HG03457 (cell line): ENCODE results near the gene RIPK3.

ENCODE experiments used
- ATAC-seq: cut with Tn5 transposase; IDR thresholded peaks from one replicate; pipeline ENCODE4 v1.9.1; 2021; ENCODE audit warnings: moderate number of reproducible peaks; ENCODE audit not compliant: unreplicated experiment

The RIPK3 gene

GRCh38 chr14:24307575-24308341 lies 32.0 kb downstream of the RIPK3 start, which contains the start of gene CIDEB:
CIDEB (minus strand) TSS chr14:24307977; CDS start chr14:24307858, 119 bp downstream.
- no peak for ATAC-seq

DNA sequence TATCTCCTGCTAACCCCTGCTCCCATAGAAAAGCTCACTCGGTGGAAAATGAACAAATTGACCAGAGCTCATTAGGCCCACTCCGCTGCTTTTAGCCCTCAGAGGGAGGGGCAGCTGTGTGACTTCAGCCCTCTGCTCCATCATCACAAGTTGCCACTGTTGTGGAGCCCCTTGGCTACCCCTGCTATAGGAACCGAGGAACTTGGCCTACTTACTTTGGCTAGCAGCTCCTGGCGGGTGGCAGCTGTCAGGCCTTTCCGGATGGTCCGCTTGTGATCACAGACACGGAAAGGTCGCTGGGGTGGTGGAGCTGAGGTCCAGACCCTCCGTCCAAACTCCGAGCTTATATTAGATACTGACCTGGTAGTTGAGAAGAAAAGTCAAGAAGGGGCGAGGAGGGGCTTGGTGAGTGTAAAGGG lies 32.6 kb downstream of the RIPK3 start:
- no peak for ATAC-seq

DNA sequence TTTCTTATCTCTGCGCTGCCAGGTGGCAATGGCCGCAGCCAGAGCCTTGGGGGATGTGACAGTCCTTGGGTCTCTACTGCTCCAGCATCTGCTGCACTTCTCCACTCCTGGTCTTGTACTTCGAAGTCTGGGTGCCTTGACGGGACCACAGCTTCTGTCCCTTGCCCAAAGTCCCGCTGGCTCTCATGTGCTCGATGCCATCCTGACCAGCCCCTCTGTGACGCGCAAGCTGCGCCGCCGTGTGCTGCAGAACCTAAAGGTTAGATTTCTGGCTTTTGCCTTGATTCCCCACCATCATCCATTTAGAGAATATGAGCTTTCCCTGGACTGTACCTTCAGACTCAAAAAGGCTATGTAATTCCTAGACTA lies 35.8 kb downstream of the RIPK3 start:
- no peak for ATAC-seq

- ATAC-seq = no peak
These were observed 39.3 kb downstream of the RIPK3 start for GRCh38 chr14:24300326-24300980.

GRCh38 chr14:24299255-24300191 lies 40.3 kb downstream of the RIPK3 start, which contains the start of the genes DHRS1 and NOP9:
DHRS1 (minus strand) TSS chr14:24299780; CDS start chr14:24299106, 674 bp downstream.
NOP9 (plus strand) TSS chr14:24299850; CDS start chr14:24299955, 105 bp downstream.
- peak; percentile 45 for ATAC-seq

DNA sequence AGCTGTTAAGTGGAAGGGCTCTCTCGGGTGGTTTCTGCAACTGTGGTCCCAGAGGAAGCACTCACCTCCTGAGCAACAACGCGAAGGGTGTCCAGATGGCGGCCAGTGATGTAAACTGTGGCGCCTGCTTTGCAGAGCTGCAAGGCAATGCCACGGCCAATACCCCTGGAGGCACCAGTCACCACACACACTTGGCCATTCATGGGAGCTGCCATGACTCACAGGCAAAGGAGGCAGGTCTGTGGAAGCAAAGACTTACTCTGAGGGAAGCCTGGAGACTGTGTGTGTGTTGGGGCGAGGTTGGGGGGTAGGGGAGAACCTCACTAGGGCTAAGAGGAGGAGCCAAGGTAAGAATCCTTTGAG lies 40.9 kb downstream of the RIPK3 start:
- peak; percentile 6 for ATAC-seq

DNA sequence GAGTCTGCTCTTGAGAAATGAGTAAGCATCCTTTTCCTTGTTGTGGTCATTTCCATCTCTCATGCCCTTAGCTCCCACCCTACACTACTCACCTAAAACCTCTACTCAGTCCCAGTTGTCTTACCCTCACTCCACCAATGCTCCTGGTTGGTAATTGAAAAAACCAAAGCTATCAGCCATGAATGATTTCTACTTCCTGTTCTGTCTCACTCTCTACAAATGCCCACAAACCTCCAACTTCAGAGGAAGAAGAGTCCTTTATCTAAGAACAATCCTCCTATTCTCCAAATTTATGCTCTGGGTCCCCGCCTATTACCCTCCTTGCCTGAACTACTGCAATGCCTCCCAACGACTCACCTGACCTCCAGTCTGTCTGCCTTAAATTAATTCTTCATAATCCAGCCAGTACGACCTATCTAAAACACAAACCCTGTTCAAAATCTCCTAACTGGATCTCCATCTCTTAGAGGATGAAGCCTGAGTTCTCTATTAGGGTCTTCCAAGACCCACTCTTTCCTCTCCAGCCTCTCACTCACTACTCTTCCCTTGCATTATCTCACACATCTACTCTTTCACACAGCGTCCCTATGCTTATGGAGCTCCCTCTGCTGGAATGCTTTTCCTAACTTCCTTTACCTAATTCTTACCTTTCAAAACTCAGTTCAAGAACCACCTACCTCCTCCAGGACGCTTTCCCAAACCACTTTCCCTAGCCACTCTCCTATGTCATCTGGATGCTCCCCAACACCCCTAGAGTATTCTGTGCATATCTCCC lies 42.4 kb downstream of the RIPK3 start:
- ATAC-seq = peak; percentile 24

DNA sequence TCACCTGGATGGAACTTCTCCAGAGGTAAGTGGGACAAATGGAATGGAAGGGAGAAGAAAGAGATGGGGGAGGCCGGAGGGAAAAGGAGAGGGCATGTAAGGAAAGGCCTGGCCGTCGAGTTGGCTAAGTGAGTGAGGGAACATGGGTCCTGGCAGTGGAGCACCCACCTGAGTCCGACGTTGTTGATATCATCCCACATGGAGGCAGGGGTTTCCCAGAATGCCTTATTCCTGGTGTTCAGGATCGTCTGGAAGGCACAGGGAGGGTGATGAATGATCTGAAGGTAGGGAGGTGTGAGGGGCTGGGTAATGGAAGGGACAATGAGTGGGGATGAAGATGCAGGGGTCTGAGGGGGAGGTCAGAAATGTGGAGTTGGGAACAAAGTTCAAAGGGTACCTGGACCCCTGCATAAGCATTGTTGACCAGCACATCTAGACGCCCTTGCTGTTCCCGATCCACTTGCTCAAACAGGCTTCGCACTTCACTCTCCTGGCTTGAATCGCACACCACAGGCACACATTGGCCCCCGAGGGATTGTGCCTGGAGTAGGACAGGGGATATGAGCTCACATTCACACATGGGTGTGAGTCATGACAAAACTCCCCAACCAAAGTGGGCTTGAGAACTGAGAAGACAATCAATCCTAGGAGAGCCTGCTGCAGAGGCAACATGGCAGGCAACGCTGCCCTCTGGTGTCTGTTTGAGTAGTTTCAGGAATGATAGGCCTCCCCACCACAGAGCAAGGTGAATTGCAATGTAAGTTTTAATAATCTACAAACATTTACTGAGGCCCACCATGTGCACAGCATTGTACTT lies 43.2 kb downstream of the RIPK3 start:
- ATAC-seq = peak; percentile 32

- no peak for ATAC-seq
These were observed 46.3 kb downstream of the RIPK3 start for GRCh38 chr14:24293525-24293924.

DNA sequence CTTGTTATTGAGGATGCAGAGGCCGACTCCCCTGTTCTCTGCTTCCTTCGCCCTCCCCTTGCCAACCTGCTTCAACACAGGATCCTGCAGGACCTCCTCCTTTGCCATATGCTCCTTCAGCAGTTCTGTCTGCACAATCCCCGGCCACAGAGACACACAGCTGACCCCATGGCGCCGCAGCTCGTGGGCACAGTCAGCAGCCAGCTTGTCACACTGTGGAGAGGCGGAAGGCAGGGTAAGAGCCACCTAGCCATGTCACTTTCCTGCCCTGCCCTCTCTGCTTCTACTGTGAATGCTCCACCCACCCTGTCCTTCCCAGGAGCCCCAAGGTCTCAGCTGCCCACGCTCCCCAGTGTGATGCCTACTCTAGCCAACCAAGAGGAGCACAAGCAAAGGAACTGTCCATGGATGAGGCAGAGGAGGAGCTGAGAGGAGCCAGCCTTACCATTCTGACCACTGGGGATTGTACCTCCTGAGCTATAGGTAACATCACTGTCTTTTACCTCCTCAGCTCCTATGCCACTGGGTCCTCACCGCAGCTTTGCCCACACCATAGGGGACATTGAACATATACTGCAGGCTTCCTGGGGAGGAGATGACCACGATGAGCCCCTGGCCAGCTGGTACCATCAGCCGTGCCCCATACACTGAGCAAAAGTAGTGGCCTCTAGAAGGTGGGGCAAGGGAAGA lies 47.5 kb downstream of the RIPK3 start:
- no peak for ATAC-seq

GRCh38 chr14:24291446-24292117 lies 48.2 kb downstream of the RIPK3 start:
- ATAC-seq = no peak

DNA sequence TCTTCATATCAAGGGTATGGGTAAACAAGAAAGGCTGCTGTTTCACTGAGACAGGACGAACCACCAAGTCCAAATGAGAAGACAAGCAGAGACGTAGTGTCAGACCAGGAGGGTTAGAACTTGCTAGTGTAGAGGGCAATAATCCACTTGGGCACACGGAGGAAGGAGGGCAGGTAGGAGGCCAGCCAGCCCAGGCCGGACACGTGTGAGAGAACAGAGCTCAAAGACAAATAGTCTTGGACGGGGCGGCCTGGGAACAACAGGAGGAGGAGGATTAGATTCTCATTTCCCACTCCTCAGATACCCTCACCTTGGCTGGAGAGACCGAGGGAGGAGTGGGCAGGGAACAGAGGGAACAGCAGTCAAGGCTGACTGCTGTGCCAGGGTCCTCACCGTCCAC lies 49.0 kb downstream of the RIPK3 start:
- no peak for ATAC-seq

DNA sequence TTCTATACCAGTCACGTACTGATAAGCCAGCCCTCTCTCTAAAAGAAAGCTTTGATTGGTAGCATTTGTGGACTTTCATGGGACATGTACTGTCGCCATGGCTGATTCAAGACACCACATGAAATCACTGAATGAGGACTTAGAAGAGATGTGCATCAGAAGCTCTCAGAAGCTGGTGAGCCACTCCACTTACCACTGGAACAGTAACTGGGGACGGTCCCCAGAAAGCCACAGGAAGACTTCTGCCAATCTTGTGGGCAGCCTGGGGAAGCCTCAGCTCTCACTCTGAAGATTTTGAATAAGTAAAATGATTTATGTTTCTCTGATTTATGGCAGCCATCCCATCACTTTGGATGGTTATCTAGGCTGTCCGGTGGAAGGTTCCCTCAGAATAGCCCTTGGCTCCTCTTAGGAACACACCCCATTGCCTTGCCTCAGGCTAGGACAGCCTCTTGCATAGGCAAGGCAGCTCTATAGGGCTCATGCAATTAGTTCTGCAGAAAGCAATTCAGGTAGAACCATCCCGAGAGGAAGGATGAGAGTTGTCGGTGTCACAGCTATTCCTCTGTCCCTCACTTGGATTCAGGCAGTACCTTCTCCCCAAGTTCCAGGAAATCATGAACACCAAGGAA lies 50.0 kb downstream of the RIPK3 start:
- ATAC-seq = no peak

- ATAC-seq = no peak
These were observed 52.8 kb downstream of the RIPK3 start for GRCh38 chr14:24286996-24287395.
